Measurements from ENCODE around the gene DIRAS3. TPM values are rescaled to one million over a fixed set of nuclear protein-coding genes. Genes with fewer than 3 reads are reported as not detected.

Gene DIRAS3
- total and polyA plus RNA-seq, 2 of the 8 experiments (the other 6 are each of a cell fraction or from before 2014, with no cell fraction given), result 0.11 TPM; not detected in 1

Other genes starting within 250 kb of the DIRAS3 start
- 34.5 and 35.8 TPM in 2 replicates for gene GNG12, start 217.2 kb downstream of the DIRAS3 start, total RNA-seq (2021; fragmentation: NEBNext Ultra II Directional; extraction: Animal tissue kit (Norgen Biotek cat#: 25700))
- gene GNG12, start 217.2 kb downstream of the DIRAS3 start, polyA plus RNA-seq (2011; rRNA removed), result 5.9 and 11.4 TPM in 2 replicates
- 1.6 and 2.7 TPM in 2 replicates for gene WLS, start 181.9 kb upstream of the DIRAS3 start, total RNA-seq (2021; fragmentation: NEBNext Ultra II Directional; extraction: Animal tissue kit (Norgen Biotek cat#: 25700))
- 1.2 and 1.6 TPM in 2 replicates for gene WLS, start 181.9 kb upstream of the DIRAS3 start, polyA plus RNA-seq (2011; rRNA removed)

All from H1 (cell line).